ENCODE data around the gene ZNF528.
A peak's percentile ranks its signal among the peaks of the same experiment; 100 is the strongest.

ZNF528 gene

GRCh38 chr19:52397310-52398080 lies at the start of gene ZNF528:
ZNF528 (plus strand) TSS chr19:52397849; CDS start chr19:52402014, 4,165 bp downstream.
- peak; percentile 78 for DNase-seq (ENCODE audit: low spot score)

GRCh38 chr19:52351512-52351911 lies 46.1 kb upstream of the ZNF528 start:
- DNase-seq (ENCODE audit: low spot score): no peak

GRCh38 chr19:52366414-52366824 lies 31.2 kb upstream of the ZNF528 start:
- DNase-seq (ENCODE audit: low spot score): no peak

GRCh38 chr19:52369559-52370340 lies 27.9 kb upstream of the ZNF528 start, which contains the start of gene ZNF880:
ZNF880 (plus strand) TSS chr19:52369923; CDS start chr19:52369966, 43 bp downstream.
- DNase-seq (ENCODE audit: low spot score): peak; percentile 83

GRCh38 chr19:52370341-52370710 lies 27.3 kb upstream of the ZNF528 start:
- no peak for DNase-seq (ENCODE audit: low spot score)

GRCh38 chr19:52391135-52391534 lies 6.5 kb upstream of the ZNF528 start:
- DNase-seq (ENCODE audit: low spot score): no peak

- DNase-seq (ENCODE audit: low spot score): peak; percentile 2
Measured at GRCh38 chr19:52398081-52398441, 412 bp downstream of the ZNF528 start.

GRCh38 chr19:52410276-52410675 lies 12.6 kb downstream of the ZNF528 start:
- DNase-seq (ENCODE audit: low spot score): no peak

- DNase-seq (ENCODE audit: low spot score): no peak
Measured at GRCh38 chr19:52415711-52416110, 18.1 kb downstream of the ZNF528 start.

GRCh38 chr19:52428937-52429336 lies 31.3 kb downstream of the ZNF528 start, which contains the start of gene ZNF534:
ZNF534 (plus strand) TSS chr19:52429148; CDS start chr19:52431475, 2,327 bp downstream.
- no peak for DNase-seq (ENCODE audit: low spot score)

GRCh38 chr19:52442179-52442578 lies 44.5 kb downstream of the ZNF528 start:
- no peak for DNase-seq (ENCODE audit: low spot score)

GRCh38 chr19:52444506-52444905 lies 46.9 kb downstream of the ZNF528 start:
- no peak for DNase-seq (ENCODE audit: low spot score)

- no peak for DNase-seq (ENCODE audit: low spot score)
Measured at GRCh38 chr19:52451241-52451640, 53.6 kb downstream of the ZNF528 start.

- no peak for DNase-seq (ENCODE audit: low spot score)
Measured at GRCh38 chr19:52453324-52454094, 55.9 kb downstream of the ZNF528 start, which contains the start of gene ZNF578. ZNF578 (plus strand) TSS chr19:52453553; CDS start chr19:52501846, 48,293 bp downstream.

- DNase-seq (ENCODE audit: low spot score): peak; percentile 49
Measured at GRCh38 chr19:52464798-52465470, 67.3 kb downstream of the ZNF528 start.

Measured in HuH-7 (cell line).